VCaP (cell line): Measurements from ENCODE around the gene GTF3C1.

Experiments
- H3K27ac ChIP-seq: fragments of 450-650 bp; 2 replicates; pipeline ENCODE4 v1.5.1; 2017
- TF ChIP-seq, protein P1 (sequence below): fragments of 450-650 bp; conservative IDR thresholded peaks from 2 replicates; pipeline ENCODE4 v1.5.1; 2017; ENCODE audit warnings: mild to moderate bottlenecking, moderate library complexity

GTF3C1 gene

DNA sequence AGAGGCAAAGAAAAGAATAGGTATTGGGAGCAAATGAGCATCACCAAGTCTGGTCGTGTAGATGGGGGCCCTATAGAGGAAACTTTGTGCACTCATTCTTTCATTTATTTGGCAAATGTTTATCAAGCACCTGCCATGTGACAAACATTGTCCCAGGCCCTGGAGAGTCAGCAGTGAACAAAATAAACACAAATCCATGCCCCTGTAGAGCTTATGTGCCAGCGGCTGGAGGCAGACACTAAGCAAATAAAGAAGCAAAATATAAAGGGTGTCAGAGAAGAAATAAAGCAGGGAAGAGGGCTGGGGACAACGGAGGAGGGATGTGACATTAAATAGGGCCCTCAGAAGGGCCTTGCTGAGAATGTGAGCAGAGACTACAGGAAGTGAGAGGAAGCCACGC lies 45.8 kb upstream of the GTF3C1 start:
- TF ChIP-seq, protein P1, sequence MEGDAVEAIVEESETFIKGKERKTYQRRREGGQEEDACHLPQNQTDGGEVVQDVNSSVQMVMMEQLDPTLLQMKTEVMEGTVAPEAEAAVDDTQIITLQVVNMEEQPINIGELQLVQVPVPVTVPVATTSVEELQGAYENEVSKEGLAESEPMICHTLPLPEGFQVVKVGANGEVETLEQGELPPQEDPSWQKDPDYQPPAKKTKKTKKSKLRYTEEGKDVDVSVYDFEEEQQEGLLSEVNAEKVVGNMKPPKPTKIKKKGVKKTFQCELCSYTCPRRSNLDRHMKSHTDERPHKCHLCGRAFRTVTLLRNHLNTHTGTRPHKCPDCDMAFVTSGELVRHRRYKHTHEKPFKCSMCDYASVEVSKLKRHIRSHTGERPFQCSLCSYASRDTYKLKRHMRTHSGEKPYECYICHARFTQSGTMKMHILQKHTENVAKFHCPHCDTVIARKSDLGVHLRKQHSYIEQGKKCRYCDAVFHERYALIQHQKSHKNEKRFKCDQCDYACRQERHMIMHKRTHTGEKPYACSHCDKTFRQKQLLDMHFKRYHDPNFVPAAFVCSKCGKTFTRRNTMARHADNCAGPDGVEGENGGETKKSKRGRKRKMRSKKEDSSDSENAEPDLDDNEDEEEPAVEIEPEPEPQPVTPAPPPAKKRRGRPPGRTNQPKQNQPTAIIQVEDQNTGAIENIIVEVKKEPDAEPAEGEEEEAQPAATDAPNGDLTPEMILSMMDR = no peak
- H3K27ac ChIP-seq = peak overlapping the region; percentile 57

DNA sequence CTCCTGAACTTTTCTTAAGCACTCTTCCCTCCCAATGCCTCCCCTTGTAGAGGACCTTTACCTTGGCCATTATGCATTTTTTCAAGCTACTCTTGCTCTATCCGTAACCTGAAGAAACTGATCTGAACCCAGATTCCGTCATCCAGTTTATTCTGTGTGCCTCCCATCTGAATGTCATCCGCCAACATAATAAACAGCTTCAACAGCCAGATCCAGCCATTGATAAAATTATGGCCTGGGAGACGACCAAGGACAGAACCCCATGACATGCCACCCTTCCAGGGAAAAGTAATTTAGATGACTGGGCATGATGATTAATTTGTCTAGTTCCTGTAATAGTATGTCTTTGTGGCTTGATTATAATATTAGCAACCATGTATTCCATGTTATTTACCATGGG lies 42.1 kb upstream of the GTF3C1 start:
- no peak overlapping the region for H3K27ac ChIP-seq
- TF ChIP-seq, protein P1 = no peak

DNA sequence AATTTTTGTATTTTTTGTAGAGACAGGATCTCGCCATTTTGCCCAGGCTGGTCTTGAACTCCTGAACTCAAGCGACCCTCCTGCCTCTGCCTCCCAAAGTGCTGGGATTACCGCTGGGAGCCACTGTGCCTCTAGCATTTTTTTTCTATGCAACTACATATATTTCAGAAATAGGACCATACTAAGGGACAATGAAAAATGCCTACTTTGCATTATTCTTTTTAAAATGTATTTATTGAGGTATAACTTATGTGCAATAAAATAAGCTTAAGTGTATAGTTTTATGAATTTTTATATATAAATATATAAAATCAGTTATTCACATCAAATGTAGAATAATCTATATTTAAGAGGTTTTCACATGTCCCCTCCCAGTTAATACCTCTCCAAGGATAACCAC lies 38.3 kb upstream of the GTF3C1 start:
- TF ChIP-seq, protein P1 = no peak
- no peak overlapping the region for H3K27ac ChIP-seq

DNA sequence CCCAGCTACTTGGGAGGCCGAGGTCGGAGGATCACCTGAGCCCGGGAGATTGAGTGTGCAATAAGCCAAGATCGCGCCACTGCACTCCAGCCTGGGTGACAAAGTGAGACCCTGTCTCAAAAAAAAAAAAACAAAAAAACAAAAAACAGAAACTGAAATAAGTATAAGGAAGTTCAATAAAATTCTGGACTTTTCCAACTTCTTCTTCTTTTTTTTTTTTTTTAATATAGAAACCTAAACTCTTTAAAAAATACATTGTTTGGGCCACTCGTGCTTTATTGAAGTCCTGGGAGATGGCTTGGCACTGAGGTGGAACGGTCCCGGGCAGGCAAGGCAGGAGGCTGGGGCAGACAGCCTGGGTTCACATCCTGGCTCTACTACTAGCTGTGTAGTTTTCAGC lies 37.0 kb upstream of the GTF3C1 start:
- TF ChIP-seq, protein P1 = no peak

DNA sequence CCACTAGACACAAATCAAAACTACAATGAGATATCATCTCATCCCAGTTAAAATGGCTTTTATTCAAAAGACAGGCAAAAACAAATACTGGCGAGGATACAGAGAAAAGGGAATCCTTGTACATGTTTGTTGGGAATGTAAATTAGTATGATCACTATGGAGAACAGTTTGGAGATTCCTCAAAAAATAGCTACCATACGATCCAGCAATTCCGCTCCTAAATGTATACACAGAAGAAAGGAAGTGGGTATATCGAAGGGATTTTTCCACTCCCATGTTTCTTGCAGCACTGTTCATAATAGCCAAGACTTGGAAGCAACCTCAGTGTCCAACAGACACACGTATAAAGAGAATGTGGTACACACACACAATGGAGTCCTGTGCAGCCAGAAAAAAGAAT lies 35.5 kb upstream of the GTF3C1 start:
- TF ChIP-seq, protein P1 = no peak
- no peak overlapping the region for H3K27ac ChIP-seq

More for the DNA sequence above, 37.0 kb upstream of the GTF3C1 start:
- H3K27ac ChIP-seq = no peak overlapping the region

DNA sequence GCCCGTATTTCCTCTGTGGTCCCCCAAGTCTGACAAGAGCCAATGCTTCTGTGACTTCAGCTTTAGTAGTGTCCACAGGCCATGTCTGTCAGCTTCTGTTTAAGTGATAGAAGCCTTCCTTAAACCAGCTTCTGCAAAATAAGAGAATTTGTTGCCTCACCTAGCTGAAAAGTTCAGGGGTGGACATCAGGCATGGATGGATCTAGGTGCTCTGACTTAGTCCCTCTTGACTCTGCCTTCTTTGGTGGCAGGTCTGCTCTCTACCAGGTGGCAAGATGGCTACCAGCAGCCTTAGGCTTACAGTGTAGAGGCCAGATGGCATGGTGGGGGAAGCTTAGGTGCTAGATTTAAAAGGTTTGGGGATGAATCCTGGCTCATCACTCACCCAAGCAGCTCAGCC lies 33.9 kb upstream of the GTF3C1 start:
- TF ChIP-seq, protein P1 = no peak

DNA sequence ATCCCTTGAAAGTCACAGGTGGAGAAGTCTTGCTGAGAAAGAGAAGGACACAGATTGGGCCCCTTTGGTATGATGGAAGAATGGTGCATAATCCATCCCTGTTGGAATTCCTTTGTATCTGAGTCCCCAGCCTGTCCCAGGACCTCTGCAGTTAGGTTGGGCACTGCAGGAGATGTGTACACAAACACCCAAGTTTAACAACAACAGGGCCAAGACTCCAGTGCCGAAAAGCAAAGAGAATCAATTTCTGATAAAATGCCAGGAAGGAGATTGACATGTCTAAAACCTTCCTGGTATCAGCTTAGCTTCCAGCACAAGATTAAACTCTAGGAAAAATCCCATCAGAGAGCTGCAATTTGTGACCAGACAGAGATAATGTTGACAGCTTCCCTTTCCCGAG lies 33.2 kb upstream of the GTF3C1 start:
- peak overlapping the region; percentile 67 for H3K27ac ChIP-seq
- TF ChIP-seq, protein P1 = no peak

More for the DNA sequence above, 33.9 kb upstream of the GTF3C1 start:
- H3K27ac ChIP-seq = peak overlapping the region; percentile 67
